GM21737 (cell line): ENCODE measurements around the gene DVL2.
"Not testable (repeated sequence)": the region's sequence is repeated elsewhere in the genome, so short reads cannot be mapped to it uniquely, and the experiment has no call there.

Source experiments
- ATAC-seq: cut with Tn5 transposase; IDR thresholded peaks from one replicate; pipeline ENCODE4 v1.9.1; 2021; ENCODE audit warnings: mild to moderate bottlenecking, moderate library complexity; ENCODE audit not compliant: unreplicated experiment

Gene DVL2

DNA sequence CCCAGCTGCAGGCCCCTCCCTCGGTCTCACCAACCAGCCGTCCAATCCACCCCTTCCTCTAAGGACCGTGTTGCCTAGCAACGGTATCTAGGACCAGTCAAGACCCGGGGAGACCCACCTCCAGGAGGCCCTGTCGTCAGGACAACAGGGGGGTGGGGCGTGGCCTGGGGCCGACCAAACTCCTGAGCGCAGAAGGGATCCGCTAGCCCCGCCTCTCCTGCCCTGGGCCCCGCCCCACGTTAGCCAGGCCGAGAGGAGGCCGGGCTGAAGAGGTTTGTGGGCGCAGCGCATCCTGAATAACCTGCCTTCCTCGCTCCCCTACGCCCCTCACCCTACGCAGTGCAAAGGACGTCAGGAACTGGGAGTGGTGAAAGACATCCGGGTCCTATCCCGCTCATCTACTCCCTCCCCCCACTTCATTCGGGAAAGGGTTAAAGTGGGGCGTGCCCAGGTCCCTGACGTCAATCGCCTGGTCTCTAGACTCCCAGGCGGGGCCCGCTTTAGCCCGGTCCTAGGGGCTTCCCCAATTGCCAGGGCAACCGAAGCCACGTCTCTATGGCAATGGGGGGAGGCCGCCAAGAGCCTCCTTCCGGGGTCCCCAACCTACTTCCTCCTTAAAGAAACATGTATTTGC is 29.4 kb downstream of the DVL2 start:
- peak; percentile 76 for ATAC-seq

DNA sequence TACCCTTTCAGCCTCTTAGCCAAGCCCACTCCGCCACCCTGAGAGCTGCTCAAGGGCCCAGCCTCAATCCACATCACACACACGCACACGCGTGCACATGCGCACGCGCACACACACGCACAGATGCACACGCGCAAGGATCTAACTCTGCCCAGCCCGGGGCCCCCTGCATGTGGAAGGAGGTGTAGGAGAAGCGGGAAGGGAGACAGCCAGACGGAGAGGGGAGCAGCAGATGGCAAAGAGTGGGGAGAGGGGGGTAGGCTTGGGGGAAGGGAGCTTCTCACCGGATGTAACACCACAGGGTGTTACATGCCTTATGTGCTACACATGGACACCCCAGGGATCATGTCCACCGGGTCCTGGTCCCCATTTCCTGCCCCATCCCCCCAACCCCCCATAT is 30.0 kb downstream of the DVL2 start:
- ATAC-seq = no peak

DNA sequence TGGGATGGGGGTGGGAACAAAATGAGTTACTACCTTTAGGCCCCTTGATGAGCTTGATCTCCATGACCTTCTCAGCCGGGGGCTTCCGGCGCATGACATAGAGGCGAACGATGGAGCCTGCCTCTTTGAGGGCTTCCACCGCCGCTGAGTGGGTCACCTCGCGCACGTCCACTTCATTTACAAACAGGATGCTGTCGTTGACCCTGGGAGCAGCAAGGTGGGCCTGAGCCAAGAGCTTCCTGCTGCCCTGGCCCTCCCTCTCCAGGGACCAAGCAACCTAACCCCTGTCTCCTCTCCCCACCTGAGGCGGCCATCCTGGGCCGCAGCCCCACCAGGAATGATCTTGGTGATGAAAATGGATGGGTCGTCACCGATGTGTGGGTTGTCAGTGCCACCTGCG is 30.9 kb downstream of the DVL2 start:
- no peak for ATAC-seq

DNA sequence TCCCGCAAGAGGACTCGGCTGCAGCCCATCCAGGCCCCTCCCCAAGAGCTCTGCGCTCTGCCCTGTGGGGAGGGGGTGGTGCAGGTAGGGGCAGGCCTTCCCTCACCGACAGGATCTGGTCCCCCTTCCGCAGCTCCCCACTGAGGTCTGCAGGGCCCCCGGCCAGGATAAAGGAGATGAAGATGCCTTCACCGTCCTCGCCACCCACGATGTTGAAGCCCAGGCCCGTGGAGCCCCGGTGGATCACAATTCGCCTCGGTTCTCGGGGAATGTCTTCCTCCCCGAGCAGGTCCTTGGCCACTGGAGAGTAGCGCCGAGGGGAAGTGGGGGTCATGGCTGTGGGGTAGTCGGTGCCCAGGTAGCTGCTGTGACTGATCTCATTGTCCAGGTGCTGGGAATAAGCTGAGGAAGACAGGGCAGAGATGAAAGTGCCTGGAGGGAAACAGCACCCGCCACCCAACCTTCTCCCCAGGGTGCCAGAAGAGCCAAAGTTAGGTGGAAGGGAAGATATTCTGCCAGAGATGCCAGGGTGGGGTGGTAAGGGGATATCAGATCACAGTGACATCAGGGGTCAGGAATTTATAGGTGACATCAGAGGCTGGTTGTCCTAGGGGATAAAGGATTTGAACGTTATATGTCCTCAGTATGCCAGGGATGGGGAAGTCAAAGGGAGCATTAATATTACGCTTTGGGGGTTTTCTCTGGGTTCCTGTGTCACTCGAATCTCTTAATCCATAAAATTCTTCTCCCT is 37.5 kb downstream of the DVL2 start:
- no peak for ATAC-seq

DNA sequence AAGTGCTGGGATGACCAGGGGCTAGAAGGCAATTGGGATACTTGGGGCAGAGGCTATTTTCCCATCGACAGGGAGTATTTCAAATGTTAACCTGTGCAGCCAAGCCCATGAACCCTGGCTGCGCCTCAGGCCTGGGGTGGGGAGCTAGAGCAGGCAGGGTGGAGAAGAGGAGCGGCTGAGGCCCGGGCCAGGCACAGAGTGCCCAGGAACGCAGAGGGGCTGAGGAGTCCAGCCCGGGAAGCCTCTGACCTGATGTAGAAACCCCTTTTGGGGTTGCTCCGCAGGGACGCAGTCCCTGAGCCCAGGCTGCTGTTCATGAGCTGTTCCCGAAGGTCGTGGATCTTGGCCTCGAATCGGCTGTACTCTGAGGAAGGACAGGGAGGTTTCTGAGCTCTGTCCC is 38.3 kb downstream of the DVL2 start:
- no peak for ATAC-seq

DNA sequence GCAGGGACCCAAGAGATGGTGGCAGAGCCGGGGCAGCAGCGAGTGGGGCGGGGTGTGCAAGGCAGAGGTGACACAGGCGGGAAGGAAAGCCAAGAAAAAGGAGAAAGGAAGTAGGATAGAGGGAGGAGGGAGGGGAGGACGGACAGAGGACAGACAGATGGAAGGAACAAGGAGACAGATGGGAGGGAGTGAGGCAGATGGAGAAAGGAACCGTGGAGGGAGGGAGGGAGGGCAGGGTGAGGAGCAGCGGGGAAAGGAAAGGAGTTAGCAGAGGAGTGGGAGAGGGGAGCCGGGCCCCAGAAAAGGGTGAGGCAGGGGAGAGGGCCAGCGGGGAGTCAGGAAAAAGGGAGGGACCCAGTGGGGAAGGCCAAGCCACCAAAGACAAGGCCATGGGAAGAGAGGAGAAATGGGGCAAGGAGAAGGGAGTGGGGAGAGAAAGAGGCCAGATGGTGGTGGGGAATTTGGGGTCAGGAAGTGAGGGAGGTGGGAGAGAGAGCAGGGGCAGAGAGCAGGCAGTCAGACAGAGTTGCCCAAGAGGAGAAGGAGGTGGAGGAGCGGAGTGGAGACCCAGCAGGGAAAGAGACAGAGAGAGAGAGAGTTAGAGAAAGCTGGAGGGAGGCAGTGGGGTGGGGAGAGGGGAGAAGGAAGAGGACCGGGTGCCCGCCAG is 41.9 kb downstream of the DVL2 start:
- no peak for ATAC-seq

DNA sequence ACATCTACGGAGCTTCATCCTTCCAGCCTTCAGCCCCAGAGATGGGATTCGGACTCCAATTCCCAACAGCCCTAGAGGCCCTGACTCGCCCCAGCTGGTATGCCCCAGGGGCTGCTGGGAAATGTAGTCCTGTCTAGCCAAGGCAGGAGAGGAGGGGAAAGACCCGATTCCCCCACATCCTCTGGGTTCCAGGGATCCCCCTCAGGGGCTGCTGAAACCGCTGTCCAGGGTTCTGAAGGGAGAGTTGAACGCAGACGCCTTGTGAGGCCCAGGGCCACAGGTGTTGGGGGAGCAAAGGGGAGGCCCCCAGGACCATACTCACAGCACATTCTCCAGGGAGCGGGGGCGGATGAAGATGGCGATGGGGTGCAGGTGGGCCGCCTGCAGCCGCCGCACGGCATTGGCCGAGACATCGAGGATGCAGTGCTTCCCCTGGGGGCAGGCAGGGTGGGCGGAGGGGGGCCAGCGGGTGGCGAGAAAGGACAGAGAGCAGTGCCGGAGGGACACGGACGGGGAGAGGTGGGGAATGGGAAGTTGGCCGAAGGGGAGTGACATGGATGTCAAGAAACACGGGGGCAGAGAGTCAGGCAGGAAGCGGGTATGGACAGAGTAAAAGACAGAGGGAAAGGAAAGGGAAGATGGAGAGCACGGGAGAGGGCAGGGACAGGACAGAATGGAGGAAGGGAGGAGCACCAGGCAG is 42.6 kb downstream of the DVL2 start:
- no peak for ATAC-seq

DNA sequence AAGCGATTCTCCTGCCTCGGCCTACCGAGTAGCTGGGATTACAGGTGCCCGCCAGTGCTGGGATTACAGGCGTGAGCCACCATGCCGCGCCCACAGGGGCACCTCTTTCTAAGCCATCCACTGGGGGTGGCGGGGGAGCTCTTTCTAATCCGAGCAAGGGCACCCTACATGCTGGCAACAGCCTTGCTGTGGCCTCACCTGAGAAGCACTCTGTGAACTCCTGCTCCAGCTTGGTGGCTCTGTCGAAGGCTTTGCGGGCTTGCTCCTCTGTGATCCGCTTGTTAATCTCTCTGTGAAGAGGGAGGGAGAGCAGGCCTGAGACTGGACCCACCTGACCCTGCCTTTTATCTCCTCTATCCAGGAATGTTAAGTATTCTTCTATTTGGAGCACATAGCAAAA is 43.2 kb downstream of the DVL2 start:
- ATAC-seq = no peak

DNA sequence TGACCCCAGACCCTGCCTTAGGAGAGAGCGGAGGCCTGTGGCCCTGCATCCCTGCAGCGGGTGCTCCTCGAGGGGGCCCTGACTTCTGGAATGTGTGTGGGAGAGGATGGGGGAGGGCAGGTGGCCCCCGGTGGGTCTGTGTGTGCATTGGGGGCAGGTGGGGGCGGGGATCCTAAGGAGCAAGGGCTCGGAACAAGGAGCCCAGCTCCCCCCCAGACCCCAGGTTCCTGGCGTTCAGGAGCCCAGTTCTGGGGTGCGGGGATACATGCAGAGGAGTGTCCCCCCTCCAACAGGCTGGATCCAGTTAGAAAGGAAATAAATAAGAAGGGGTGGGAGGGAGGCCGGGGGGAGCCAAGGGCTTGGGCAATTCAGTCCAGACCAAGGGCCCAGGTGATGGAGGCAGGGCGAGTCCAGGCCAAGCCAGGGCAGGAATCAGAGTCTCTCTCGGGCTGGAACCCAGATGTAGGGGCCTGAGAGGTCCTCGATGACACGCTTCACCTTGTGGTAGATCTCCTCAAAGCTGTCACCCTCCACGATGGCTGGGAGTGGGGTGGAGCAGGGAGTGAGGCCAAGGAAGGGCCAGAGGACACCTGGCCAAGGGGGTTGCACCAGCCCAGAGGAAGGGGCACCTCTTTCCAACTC is 43.9 kb downstream of the DVL2 start:
- ATAC-seq = no peak

DNA sequence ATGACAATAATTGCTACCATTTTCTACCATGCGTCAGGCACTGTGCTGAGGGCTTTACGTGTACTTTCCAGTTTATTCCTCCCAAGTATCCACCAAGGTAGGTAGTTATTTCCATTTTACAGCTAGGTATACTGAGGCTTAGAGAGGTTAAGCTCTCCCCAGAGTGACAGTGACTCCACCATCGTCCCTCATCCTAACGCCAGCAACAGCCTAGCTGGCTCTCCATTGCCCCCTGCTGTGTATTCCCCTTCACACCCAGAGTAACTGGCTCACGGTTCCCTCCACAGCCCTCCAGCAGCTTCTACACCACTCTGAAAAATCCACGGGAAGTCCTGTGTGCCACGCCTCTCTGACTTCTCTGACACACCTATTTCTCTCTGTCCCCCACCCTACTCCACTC is 48.1 kb downstream of the DVL2 start:
- no peak for ATAC-seq

DNA sequence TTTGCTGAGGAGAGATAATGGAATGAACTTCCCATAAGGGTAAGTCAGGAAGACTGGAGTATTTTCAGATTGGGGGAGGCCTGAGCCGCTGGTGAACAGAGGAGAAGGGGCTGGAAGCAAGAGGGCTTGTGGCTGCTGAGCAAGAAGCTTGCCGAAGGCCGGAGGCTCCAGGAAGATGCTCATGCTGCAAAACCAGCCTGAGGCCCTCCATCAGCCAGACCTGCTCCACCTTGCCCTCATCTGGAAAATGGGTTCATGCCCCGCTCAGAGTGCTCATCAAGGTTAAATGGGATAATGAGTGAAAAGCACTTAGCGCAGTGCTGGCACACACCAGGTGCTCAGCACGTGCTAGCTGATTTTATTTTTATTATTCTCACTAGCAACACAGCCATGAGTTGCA is 49.7 kb downstream of the DVL2 start:
- ATAC-seq = no peak

DNA sequence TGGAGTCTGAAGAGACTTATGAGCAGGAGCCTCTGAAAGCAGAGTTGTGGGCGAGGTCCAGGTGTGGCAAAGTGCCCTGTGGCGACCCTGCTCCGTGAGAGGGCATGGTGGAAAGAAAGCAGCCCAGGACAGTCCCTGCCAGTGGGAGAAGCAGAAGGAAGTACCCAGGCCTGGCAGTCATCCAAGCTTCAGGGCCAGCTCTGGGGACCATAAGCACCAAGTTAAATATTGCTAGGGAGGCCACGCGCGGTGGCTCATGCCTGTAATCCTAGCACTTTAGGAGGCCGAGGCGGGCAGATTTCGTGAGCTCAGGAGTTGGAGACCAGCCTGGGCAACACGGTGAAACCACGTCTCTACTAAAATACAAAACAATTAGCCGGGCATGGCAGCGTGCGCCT is 50.2 kb downstream of the DVL2 start:
- no peak for ATAC-seq

DNA sequence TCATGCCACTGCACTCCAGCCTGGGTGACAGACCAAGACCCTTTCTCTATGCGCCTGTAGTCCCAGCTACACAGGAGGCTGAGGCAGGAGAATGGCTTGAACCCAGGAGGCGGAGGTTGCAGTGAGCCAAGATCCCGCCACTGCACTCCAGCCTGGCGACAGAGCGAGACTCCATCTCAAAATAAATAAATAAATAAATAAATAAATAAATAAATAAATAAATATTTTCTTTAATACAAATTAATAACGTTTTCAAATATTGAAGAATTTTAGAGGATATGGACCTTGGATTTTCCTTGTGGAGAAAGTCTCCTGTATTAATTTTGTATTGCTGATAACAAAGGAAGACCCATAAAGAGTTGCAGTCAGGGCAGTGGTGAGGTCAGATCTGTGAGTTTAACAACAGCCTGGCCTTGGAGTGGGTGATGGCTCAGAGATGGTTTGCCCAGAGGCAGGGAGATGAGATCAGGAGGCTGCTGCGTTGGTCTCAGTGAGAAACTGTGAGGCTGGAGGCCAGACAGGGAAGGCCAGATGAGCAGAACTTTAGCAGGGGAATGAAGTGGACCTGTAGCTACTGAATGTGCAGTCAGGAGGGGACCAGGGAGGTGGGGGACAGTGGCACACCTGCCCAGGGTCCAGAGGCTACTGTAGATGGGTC is 50.8 kb downstream of the DVL2 start:
- no peak for ATAC-seq

DNA sequence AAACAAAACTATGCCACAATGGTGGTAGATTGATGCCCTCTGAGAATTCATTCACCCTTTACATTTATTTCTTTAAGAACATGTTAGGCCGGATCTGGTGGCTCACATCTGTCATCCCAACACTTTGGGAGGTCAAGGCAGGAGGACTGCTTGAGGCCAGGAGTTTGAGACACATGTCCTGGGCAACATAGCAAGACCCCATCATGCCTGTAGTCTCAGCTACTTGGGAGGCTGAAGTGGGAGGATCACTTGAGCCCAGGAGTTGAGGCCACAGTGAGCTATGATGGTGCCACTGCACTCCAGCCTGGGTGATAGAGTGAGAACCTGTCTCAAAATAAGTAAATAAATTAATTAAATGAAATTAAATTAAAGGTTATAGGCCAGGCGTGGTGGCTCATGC is 52.2 kb downstream of the DVL2 start:
- ATAC-seq = not testable (repeated sequence)

DNA sequence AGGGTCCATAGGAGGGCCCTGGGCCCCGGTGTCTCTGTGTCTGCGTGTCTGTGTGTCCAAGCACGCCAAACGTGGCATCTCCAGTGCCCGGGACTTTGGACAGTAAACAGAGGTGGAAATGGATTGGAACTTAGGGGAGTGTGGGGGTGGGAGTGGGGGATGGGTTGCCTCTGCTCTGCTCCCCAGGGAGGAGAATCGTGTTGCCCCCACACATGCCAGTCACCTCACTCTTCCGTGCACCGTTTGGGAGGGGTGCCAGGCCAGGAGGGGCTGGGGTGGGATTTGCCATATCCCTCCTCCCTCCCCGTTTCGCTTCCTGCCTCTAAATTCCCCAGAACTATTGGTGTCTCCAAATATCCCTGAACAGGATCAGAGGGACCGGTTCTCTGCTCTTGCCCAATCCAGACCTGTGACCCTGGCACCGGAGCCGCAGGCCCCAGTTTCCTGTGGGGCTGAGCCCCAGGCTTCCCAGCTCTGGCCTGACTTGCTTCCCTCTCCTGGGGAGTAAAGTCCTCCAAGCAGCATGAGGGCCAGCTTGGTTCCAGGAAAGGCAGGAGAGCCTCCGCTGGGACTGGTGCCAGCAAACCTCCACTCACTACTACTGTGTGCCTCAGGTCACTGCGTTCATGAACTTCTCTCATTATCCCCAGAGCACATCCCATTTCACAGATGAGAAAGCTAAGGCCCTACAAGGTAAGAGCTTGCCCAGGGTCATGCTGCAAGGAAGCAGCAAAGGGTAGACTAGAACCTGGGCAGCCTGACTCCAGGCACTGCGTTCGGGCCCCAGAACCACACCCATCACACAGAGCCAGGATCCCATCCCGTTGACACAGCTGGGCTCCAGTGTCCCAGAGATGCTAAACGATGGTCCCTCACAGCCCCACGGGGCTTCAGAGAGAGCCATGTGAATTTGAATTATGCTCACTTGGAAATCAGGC is 54.7 kb downstream of the DVL2 start, which contains the start of gene ASGR1:
Gene ASGR1, minus strand, starts transcription at position 54 of the 938 bp plus-strand sequence. CDS start 807 bp downstream, outside the sequence.
- ATAC-seq = no peak

DNA sequence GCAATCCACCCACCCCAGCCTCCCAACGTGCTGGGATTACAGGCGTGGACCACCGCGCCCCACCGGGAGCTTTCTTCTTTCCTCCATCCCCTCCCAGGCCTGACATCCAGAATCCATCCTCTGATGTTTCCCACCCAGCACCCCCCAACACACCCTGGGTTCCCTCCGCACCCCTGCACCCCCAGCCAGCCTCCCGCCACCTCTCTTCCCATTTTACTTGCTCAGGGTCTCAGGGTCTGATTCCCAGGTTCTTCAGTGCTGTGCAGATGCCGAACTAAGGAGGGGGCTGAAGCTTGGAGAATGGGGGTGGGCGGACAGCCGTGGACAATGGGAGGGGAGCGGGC is 55.4 kb downstream of the DVL2 start:
- no peak for ATAC-seq

DNA sequence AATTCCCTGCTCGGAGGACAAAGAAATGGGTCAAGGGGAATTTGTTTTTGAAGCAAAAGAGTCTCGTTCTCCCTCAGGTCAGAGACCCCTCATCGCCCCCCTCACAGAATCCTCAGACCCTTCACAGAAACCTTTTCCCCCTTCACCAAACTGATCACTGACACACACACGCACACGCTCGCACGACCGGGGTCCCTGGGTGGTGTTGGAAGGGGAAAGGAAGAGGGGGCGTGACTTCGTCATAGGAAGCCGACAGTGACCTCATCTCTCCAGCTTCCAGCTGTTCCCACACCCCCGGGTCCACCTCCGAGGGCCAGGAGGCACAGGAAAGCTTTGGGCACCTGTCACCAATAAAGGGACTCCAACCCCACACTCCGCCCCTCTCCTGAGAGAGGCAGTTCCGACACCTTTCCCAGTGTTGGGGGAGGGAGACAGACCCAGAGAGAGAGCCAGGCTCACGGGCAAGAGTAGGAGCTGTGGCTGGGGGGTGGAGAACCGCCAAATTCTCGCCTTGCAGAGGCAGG is 56.3 kb downstream of the DVL2 start:
- ATAC-seq = no peak

DNA sequence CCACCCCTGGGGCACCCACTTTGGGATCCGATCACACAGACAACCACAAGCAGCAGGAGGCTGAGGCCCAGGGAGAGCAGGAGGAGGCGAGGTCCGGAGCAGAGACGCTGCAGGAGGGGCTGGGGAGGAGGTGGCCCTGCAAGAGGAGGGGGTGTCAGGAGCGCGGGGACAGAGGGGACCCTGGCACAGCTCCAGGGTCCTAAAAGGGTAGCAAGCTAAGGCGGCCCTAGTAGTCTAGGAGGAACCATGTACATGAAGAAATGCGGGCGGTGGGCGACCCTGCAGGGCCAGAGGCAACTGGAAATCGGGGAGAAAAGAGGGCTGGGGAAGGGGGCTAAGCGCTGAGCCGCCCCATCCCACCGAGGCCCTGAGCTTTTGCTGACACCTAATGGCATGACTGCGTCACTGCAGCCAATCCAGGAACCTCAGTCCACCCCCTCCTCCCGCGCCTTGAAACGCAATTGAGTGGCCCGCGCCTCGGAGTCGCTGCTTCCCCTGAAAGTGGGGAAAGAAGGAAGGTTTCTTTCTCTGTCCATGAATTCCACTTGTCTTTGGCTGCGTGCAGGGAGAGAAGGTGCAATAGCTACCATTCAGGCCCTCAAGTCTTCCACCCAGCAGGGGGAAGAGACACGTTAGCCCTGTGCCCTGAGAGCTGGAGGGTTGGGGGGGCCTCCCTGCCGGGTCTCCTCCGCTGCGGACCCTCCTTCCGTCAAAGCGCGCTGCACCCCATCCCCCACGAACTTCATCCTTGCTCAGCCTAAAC is 56.9 kb downstream of the DVL2 start:
- ATAC-seq = no peak

DNA sequence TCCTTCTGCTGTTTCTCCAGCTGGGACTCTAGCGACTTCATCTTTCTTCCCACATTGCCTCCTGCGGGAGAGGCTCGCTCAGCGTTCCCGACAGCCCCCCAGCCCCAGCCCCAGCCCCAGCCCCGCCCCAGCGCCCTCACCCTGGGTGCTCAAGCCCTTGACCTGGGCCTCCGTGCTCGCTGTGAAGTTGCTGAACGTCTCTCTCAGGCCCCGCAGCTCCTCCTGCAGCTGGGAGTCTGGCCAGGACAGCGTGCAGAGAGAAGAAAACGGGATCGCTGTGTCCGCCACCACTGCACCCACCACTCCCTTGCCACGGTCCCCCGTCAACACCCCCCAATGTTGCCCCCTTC is 57.5 kb downstream of the DVL2 start:
- no peak for ATAC-seq
